Measurements from ENCODE around the gene ABT1.
"Not testable (repeated sequence)": the region's sequence is repeated elsewhere in the genome, so short reads cannot be mapped to it uniquely, and the experiment has no call there.

The ABT1 gene

GRCh38 chr6:26596579-26597388, at the start of gene ABT1:
ABT1 (plus strand) TSS chr6:26596953; CDS start chr6:26596983, 30 bp downstream.
- Histone ChIP-seq H3K4me2 (ENCODE audit: low read depth, low read length) (peak within 1 kb of the TSS; percentile 90), H3K9me2 (replicated peaks; ENCODE audit: insufficient read depth, low read length) (no peaks in the 10 kb centered on the region), H3K4me1 (ENCODE audit: low read length) (peaks cover 8% of the 10 kb centered on the region; the same call in 1 of the 2 replicates), H3K27me3 (replicated peaks; ENCODE audit: insufficient read depth, low read length) (no peaks in the 10 kb centered on the region), H3K9ac (ENCODE audit: low read length) (peak within 1 kb of the TSS; percentile 94), H3K9me3 (replicated peaks; ENCODE audit: insufficient read depth, low read length) (no peaks in the 10 kb centered on the region), H3F3A (ENCODE audit: insufficient read depth, low read length) (peaks cover 15% of the 10 kb centered on the region), H3K36me3 (replicated peaks; ENCODE audit: insufficient read depth, low read length) (peaks cover 3% of the 10 kb centered on the region; the same call in 1 of the 2 replicates), H2AFZ (ENCODE audit: low read length) (peak within 1 kb of the TSS; percentile 78), H3K79me2 (ENCODE audit: low read length) (peaks cover 22% of the 10 kb centered on the region), H4K20me1 (ENCODE audit: insufficient read depth, low read length) (no peaks in the 10 kb centered on the region), H3K27ac (ENCODE audit: low read length) (peak within 1 kb of the TSS; percentile 76), H3K4me3 (ENCODE audit: low read length) (peak within 1 kb of the TSS; percentile 100)
- peak; percentile 96 for DNase-seq
- TF ChIP-seq EZH2 (optimal IDR thresholded peaks at IDR 0.05; ENCODE audit: low read depth, low read length) (no peak), CTCF (IDR thresholded peaks at IDR 0.05; ENCODE audit: low read length) (no peak), EZH2phosphoT487 (IDR thresholded peaks at IDR 0.05; ENCODE audit: low read length) (no peak)

GRCh38 chr6:26547363-26547762, 49.4 kb upstream of the ABT1 start:
- not testable (repeated sequence) for H3K9me3 ChIP-seq (replicated peaks; ENCODE audit: insufficient read depth, low read length); H3K9ac ChIP-seq (ENCODE audit: low read length); DNase-seq; H3K4me3 ChIP-seq (ENCODE audit: low read length); H3K4me1 ChIP-seq (ENCODE audit: low read length); H3F3A ChIP-seq (ENCODE audit: insufficient read depth, low read length); H3K9me2 ChIP-seq (replicated peaks; ENCODE audit: insufficient read depth, low read length); H3K27me3 ChIP-seq (replicated peaks; ENCODE audit: insufficient read depth, low read length); H4K20me1 ChIP-seq (ENCODE audit: insufficient read depth, low read length); H2AFZ ChIP-seq (ENCODE audit: low read length); H3K27ac ChIP-seq (ENCODE audit: low read length); H3K4me2 ChIP-seq (ENCODE audit: low read depth, low read length)
- peaks cover 15% of the 10 kb centered on the region for H3K79me2 ChIP-seq (ENCODE audit: low read length)
- 0 out of 2 replicates have a peak, but pooled peaks cover 10% of the 10 kb centered on the region for H3K36me3 ChIP-seq (replicated peaks; ENCODE audit: insufficient read depth, low read length)

GRCh38 chr6:26550250-26550993, 46.3 kb upstream of the ABT1 start:
- H3K27ac ChIP-seq (ENCODE audit: low read length) = no peak overlapping the region
- no peak for DNase-seq
- H4K20me1 ChIP-seq (ENCODE audit: insufficient read depth, low read length) = no peaks in the 10 kb centered on the region
- H3K79me2 ChIP-seq (ENCODE audit: low read length) = no peaks in the 10 kb centered on the region
- H3K36me3 ChIP-seq (replicated peaks; ENCODE audit: insufficient read depth, low read length) = 0 out of 2 replicates have a peak, but pooled peaks cover 6% of the 10 kb centered on the region
- peak overlapping the region; percentile 84 for H2AFZ ChIP-seq (ENCODE audit: low read length)
- H3K4me3 ChIP-seq (ENCODE audit: low read length) = peak overlapping the region; percentile 68
- no peaks in the 10 kb centered on the region for H3K9me3 ChIP-seq (replicated peaks; ENCODE audit: insufficient read depth, low read length)
- peaks cover 25% of the 10 kb centered on the region for H3F3A ChIP-seq (ENCODE audit: insufficient read depth, low read length)
- H3K4me2 ChIP-seq (ENCODE audit: low read depth, low read length) = peak overlapping the region; percentile 53; the same call in 1 of the 2 replicates
- H3K9ac ChIP-seq (ENCODE audit: low read length) = peak overlapping the region; percentile 41; the same call in 1 of the 2 replicates
- H3K27me3 ChIP-seq (replicated peaks; ENCODE audit: insufficient read depth, low read length) = no peaks in the 10 kb centered on the region
- no peak for TF ChIP-seq EZH2 (optimal IDR thresholded peaks at IDR 0.05; ENCODE audit: low read depth, low read length)
- 0 out of 2 replicates have a peak, but pooled peaks have one; percentile 4 for TF ChIP-seq CTCF (IDR thresholded peaks at IDR 0.05; ENCODE audit: low read length)
- H3K9me2 ChIP-seq (replicated peaks; ENCODE audit: insufficient read depth, low read length) = no peaks in the 10 kb centered on the region
- H3K4me1 ChIP-seq (ENCODE audit: low read length) = 0 out of 2 replicates have a peak, but pooled peaks cover 8% of the 10 kb centered on the region

Data from MM.1S (cell line).